ENCODE measurements around the gene C5orf22. TPM values are rescaled to one million over a fixed set of nuclear protein-coding genes. Genes with fewer than 3 reads are reported as not detected.

C5orf22 gene
- total RNA-seq, 1 donor from 2014 or later: 24.1 TPM

DNA sequence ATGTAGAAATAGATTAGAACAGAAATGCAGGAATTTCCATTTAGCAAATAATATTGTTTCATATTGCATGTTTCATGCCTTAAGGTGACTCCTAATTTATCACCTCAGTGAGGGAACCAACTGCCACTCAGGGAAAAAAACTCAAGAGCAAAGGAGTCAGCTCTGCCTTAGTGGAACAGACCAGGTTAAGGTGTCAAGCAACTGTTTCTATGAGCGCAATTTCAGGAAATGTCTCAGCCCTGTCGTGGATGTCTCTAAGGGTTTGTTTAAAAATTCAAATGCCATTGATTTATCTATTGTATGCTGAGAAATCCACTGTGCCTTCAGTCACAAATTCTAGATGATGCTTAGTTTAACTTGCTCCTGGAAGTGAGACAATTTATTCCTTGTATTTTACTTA, 72.1 kb downstream of the C5orf22 start:
- TF ChIP-seq, protein P1, sequence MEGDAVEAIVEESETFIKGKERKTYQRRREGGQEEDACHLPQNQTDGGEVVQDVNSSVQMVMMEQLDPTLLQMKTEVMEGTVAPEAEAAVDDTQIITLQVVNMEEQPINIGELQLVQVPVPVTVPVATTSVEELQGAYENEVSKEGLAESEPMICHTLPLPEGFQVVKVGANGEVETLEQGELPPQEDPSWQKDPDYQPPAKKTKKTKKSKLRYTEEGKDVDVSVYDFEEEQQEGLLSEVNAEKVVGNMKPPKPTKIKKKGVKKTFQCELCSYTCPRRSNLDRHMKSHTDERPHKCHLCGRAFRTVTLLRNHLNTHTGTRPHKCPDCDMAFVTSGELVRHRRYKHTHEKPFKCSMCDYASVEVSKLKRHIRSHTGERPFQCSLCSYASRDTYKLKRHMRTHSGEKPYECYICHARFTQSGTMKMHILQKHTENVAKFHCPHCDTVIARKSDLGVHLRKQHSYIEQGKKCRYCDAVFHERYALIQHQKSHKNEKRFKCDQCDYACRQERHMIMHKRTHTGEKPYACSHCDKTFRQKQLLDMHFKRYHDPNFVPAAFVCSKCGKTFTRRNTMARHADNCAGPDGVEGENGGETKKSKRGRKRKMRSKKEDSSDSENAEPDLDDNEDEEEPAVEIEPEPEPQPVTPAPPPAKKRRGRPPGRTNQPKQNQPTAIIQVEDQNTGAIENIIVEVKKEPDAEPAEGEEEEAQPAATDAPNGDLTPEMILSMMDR (IDR thresholded peaks at IDR 0.05): no peak
- no peaks in the 10 kb centered on the region for H3K9me3 ChIP-seq
- no peak overlapping the region for H3K27ac ChIP-seq
- no peaks in the 10 kb centered on the region for H3K36me3 ChIP-seq
- DNase-seq (no peak), ATAC-seq (no peak)
- H3K27me3 ChIP-seq: no peaks in the 10 kb centered on the region
- no peaks in the 10 kb centered on the region for H3K4me1 ChIP-seq
- no peak overlapping the region for H3K4me3 ChIP-seq
- intact Hi-C loops (cut with DNase I): no loop called here

GRCh38 chr5:31604644-31605043, 72.5 kb downstream of the C5orf22 start:
- TF ChIP-seq, protein P1 (IDR thresholded peaks at IDR 0.05): no peak
- intact Hi-C loops (cut with DNase I): no loop called here
- DNase-seq (no peak), ATAC-seq (no peak)
- H3K4me1 ChIP-seq: no peaks in the 10 kb centered on the region
- H3K36me3 ChIP-seq: no peaks in the 10 kb centered on the region
- no peak overlapping the region for H3K4me3 ChIP-seq
- H3K9me3 ChIP-seq: no peaks in the 10 kb centered on the region
- H3K27me3 ChIP-seq: no peaks in the 10 kb centered on the region
- H3K27ac ChIP-seq: no peak overlapping the region

Other genes starting within 250 kb of the C5orf22 start
- gene DROSHA, start 208 bp upstream of the C5orf22 start, total RNA-seq: 50.9 TPM
- gene PDZD2, start 106.8 kb downstream of the C5orf22 start, total RNA-seq: 70.9 TPM